ENCODE measurements around the gene CERCAM.

DNA sequence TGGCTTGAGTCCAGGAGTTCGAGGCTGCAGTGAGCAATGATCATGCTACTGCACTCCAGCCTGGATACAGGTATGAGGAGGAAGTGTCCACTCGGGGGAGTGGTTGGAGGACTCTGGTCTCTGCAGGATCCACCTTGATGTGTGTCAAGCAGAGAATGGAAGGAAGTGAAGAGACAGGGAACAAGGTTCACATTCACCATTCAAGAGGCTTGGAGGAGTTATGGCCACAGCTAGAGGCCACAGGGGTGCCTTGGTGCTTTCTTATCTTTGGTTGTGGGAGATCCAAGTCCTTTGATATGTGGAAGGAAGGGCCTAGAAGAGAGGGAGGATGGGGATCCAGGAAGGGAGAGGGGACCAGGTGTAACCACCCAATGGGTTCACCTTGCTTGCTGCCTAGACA lies 5.4 kb upstream of the CERCAM start:
- no peak for TF ChIP-seq CTCF (CRISPR knock-in tag; IDR thresholded peaks at IDR 0.05)
- TF ChIP-seq ZNF563 (CRISPR knock-in tag; IDR thresholded peaks at IDR 0.05) = no peak
- no peak for TF ChIP-seq ZNF317 (CRISPR knock-in tag; IDR thresholded peaks at IDR 0.05)
- no peak for TF ChIP-seq JARID2 (CRISPR knock-in tag; IDR thresholded peaks at IDR 0.05; ENCODE audit: insufficient replicate concordance)
- no peak for TF ChIP-seq SRF (IDR thresholded peaks at IDR 0.05; ENCODE audit: low read depth, low read length)
- no peak for TF ChIP-seq YY1 (IDR thresholded peaks at IDR 0.05; ENCODE audit: insufficient read depth, insufficient replicate concordance, low read depth, low read length)
- TF ChIP-seq ZMYM2 (CRISPR knock-in tag; IDR thresholded peaks at IDR 0.05) = no peak
- TF ChIP-seq ZNF530 (CRISPR knock-in tag; IDR thresholded peaks at IDR 0.05; ENCODE audit: low read depth) = no peak
- no peak for TF ChIP-seq USF2 (IDR thresholded peaks at IDR 0.05; ENCODE audit: low read depth, low read length)
- TF ChIP-seq USF2 (CRISPR knock-in tag; IDR thresholded peaks at IDR 0.05; ENCODE audit: borderline replicate concordance) = no peak
- no peak for TF ChIP-seq ZNF605 (CRISPR knock-in tag; IDR thresholded peaks at IDR 0.05)

Data from HepG2 (cell line).